Left forelimb (tissue), 1 donor: ENCODE measurements around the gene BMP6.
A peak's percentile ranks its signal among the peaks of the same experiment; 100 is the strongest.
"Not testable (repeated sequence)": the region's sequence is repeated elsewhere in the genome, so short reads cannot be mapped to it uniquely, and the experiment has no call there.

Source experiments
- DNase-seq: peaks from one replicate; pipeline ENCODE4 v3.0.0-alpha.2; 2018; ENCODE audit warnings: low spot score

The BMP6 gene

GRCh38 chr6:7887278-7887991 lies 161.5 kb downstream of the BMP6 start:
- DNase-seq = no peak

GRCh38 chr6:7888587-7889357 lies 162.9 kb downstream of the BMP6 start:
- DNase-seq = no peak

GRCh38 chr6:7891078-7891872 lies 165.4 kb downstream of the BMP6 start:
- no peak for DNase-seq

GRCh38 chr6:7892367-7892766 lies 166.5 kb downstream of the BMP6 start:
- not testable (repeated sequence) for DNase-seq

- no peak for DNase-seq
Measured at GRCh38 chr6:7893342-7893741, 167.4 kb downstream of the BMP6 start.

- no peak for DNase-seq
Measured at GRCh38 chr6:7894262-7895124, 168.6 kb downstream of the BMP6 start.

GRCh38 chr6:7895125-7895423 lies 169.2 kb downstream of the BMP6 start:
- DNase-seq = no peak

GRCh38 chr6:7896465-7896987 lies 170.6 kb downstream of the BMP6 start:
- no peak for DNase-seq

GRCh38 chr6:7897461-7898192 lies 171.7 kb downstream of the BMP6 start:
- DNase-seq = no peak

- not testable (repeated sequence) for DNase-seq
Measured at GRCh38 chr6:7898193-7898586, 172.3 kb downstream of the BMP6 start.

GRCh38 chr6:7899101-7899888 lies 173.4 kb downstream of the BMP6 start:
- DNase-seq = no peak

GRCh38 chr6:7899889-7900213 lies 174.0 kb downstream of the BMP6 start:
- DNase-seq = no peak

- peak; percentile 26 for DNase-seq
Measured at GRCh38 chr6:7900621-7901020, 174.7 kb downstream of the BMP6 start.

GRCh38 chr6:7901056-7901455 lies 175.2 kb downstream of the BMP6 start:
- peak; percentile 26 for DNase-seq

GRCh38 chr6:7901780-7902179 lies 175.9 kb downstream of the BMP6 start:
- no peak for DNase-seq

- no peak for DNase-seq
Measured at GRCh38 chr6:7902221-7902620, 176.3 kb downstream of the BMP6 start.

GRCh38 chr6:7902867-7903266 lies 177.0 kb downstream of the BMP6 start:
- no peak for DNase-seq

- DNase-seq = peak; percentile 9
Measured at GRCh38 chr6:7903673-7904072, 177.8 kb downstream of the BMP6 start.

- DNase-seq = peak; percentile 40
Measured at GRCh38 chr6:7904654-7905319, 178.9 kb downstream of the BMP6 start.

- DNase-seq = no peak
Measured at GRCh38 chr6:7905416-7905815, 179.5 kb downstream of the BMP6 start.
